ENCODE data around the gene IQCK.
A peak's percentile ranks its signal among the peaks of the same experiment; 100 is the strongest.

The IQCK gene

DNA sequence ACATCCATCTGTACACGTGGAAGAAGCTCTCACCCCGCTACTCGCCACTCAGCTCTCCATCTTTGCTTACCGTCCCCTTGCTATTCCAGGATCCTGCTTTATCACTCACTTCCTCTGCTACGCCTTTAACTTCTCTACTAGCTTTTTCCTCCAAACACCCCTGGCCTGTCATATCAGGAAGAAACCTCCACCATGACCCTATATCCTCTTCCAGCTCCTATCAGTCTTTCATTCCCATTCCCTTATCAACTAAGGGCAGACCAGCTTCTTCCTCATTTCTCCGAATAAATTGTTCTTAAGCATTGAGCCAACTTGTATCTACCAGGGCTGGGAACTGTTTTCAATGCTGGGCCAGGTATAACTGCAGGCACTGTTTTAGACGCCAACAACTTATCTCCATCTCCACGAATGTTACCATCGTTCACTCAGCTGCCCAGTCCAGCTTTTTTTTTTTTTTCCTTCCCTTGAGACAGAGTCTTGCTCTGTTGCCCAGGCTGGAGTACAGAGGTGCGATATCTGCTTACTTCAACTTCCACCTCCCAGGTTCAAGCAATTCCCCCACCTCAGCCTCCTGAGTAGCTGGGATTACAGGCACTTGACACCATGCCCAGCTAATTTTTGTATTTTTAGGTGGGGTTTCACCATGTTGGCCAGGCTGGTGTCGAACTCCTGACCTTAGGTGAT is 4.3 kb downstream of the IQCK start:
- H3K9me3 ChIP-seq (ENCODE audit: control insufficient read depth, insufficient read depth, low read depth, low read length), result no peaks in the 10 kb centered on the region
- ChIA-PET POLR2A (no interaction called here), CTCF (interaction anchor here (0.7 to 1.1 kb wide), 3 partner anchors 121 to 220 kb away, joined by 3 read pairs; partner anchors contain the start of gene GPRC5B)
- H3K36me3 ChIP-seq (ENCODE audit: control insufficient read depth in 2 of 2, insufficient read depth in 1 of 2, low read length in 2 of 2), result no peaks in the 10 kb centered on the region; a peak in 1 of 3 replicates
- peaks cover 3% of the 10 kb centered on the region; the same call in 1 of the 2 replicates for H3K4me1 ChIP-seq (ENCODE audit: control insufficient read depth, insufficient read depth, low read length)
- no peak overlapping the region for H3K27ac ChIP-seq (ENCODE audit: extremely low read depth, low read depth, low read length)
- H3K4me3 ChIP-seq (ENCODE audit: low read depth, low read length), result no peak overlapping the region
- peak; percentile 47 for TF ChIP-seq ZNF335 (tag by site-specific recombination; conservative IDR thresholded peaks at IDR 0.05)
- no peak for TF ChIP-seq ZNF416 (tag by site-specific recombination; IDR thresholded peaks at IDR 0.05)

- Histone ChIP-seq H3K36me3 (ENCODE audit: control insufficient read depth in 2 of 2, insufficient read depth in 1 of 2, low read length in 2 of 2) (no peaks in the 10 kb centered on the region; a peak in 1 of 3 replicates), H3K4me1 (ENCODE audit: control insufficient read depth, insufficient read depth, low read length) (peaks cover 3% of the 10 kb centered on the region; the same call in 1 of the 2 replicates), H3K9me3 (ENCODE audit: control insufficient read depth, insufficient read depth, low read depth, low read length) (no peaks in the 10 kb centered on the region), H3K27ac (ENCODE audit: extremely low read depth, low read depth, low read length) (no peak overlapping the region), H3K4me3 (ENCODE audit: low read depth, low read length) (no peak overlapping the region)
- no peak for TF ChIP-seq ZNF248 (tag by site-specific recombination; IDR thresholded peaks at IDR 0.05)
- ChIA-PET POLR2A (interaction anchor here (0.6 kb wide), 1 partner anchor 10 kb away, joined by 6 read pairs; no protein-coding TSS in a partner anchor), CTCF (interaction anchor here (0.7 to 1.1 kb wide), 3 partner anchors 122 to 221 kb away, joined by 3 read pairs; partner anchors contain the start of gene GPRC5B)
Observed at GRCh38 chr16:19722981-19723380, 4.9 kb downstream of the IQCK start.

DNA sequence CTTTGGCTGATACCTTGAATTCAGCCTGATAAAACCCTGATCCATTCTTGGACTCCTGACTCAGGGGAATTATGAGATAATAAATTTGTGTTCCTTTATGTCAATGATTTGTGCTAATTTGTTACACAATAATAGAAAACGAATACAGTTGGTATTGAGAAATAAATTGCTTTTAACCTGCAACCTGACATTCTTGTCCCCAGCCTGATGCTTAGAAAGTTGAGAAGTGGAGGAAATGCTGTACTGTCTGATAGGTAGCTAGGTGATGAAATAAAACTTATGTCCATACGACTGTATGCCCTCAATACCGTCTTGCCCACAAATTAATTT is 10.5 kb downstream of the IQCK start:
- Histone ChIP-seq H3K27ac (ENCODE audit: extremely low read depth, low read depth, low read length) (no peak overlapping the region), H3K9me3 (ENCODE audit: control insufficient read depth, insufficient read depth, low read depth, low read length) (no peaks in the 10 kb centered on the region), H3K4me3 (ENCODE audit: low read depth, low read length) (no peak overlapping the region), H3K36me3 (ENCODE audit: control insufficient read depth in 2 of 2, insufficient read depth in 1 of 2, low read length in 2 of 2) (no peaks in the 10 kb centered on the region), H3K4me1 (ENCODE audit: control insufficient read depth, insufficient read depth, low read length) (no peaks in the 10 kb centered on the region)
- TF ChIP-seq MYNN (tag by site-specific recombination; IDR thresholded peaks at IDR 0.05; ENCODE audit: borderline replicate concordance), result no peak
- TF ChIP-seq, protein P1, sequence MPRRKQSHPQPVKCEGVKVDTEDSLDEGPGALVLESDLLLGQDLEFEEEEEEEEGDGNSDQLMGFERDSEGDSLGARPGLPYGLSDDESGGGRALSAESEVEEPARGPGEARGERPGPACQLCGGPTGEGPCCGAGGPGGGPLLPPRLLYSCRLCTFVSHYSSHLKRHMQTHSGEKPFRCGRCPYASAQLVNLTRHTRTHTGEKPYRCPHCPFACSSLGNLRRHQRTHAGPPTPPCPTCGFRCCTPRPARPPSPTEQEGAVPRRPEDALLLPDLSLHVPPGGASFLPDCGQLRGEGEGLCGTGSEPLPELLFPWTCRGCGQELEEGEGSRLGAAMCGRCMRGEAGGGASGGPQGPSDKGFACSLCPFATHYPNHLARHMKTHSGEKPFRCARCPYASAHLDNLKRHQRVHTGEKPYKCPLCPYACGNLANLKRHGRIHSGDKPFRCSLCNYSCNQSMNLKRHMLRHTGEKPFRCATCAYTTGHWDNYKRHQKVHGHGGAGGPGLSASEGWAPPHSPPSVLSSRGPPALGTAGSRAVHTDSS (tag by site-specific recombination; IDR thresholded peaks at IDR 0.05), result no peak
- TF ChIP-seq ZNF335 (tag by site-specific recombination; conservative IDR thresholded peaks at IDR 0.05), result no peak
- no peak for TF ChIP-seq ZNF274 (IDR thresholded peaks at IDR 0.05; ENCODE audit: low read length)
- TF ChIP-seq ZNF274 (tag by site-specific recombination; IDR thresholded peaks at IDR 0.05; ENCODE audit: borderline replicate concordance), result no peak
- no peak for TF ChIP-seq ZFP37 (tag by site-specific recombination; IDR thresholded peaks at IDR 0.05)
- no peak for TF ChIP-seq ZNF658 (tag by site-specific recombination; IDR thresholded peaks at IDR 0.05)
- no peak for TF ChIP-seq ZNF16 (tag by site-specific recombination; IDR thresholded peaks at IDR 0.05; ENCODE audit: low read depth)
- TF ChIP-seq ZBTB1 (tag by site-specific recombination; IDR thresholded peaks at IDR 0.05), result no peak
- TF ChIP-seq HOXA7 (CRISPR knock-in tag; IDR thresholded peaks at IDR 0.05; ENCODE audit: borderline replicate concordance), result no peak
- no peak for TF ChIP-seq ZSCAN30 (tag by site-specific recombination; IDR thresholded peaks at IDR 0.05)
- TF ChIP-seq ZSCAN16 (tag by site-specific recombination; IDR thresholded peaks at IDR 0.05), result no peak
- no peak for TF ChIP-seq ZBTB49 (tag by site-specific recombination; IDR thresholded peaks at IDR 0.05; ENCODE audit: low read depth)
- no peak for TF ChIP-seq BCL6B (tag by site-specific recombination; IDR thresholded peaks at IDR 0.05)
- TF ChIP-seq ZNF560 (tag by site-specific recombination; IDR thresholded peaks at IDR 0.05; ENCODE audit: borderline replicate concordance), result no peak
- no peak for TF ChIP-seq ZBTB44 (tag by site-specific recombination; IDR thresholded peaks at IDR 0.05)
- TF ChIP-seq ZBTB48 (tag by site-specific recombination; IDR thresholded peaks at IDR 0.05), result no peak
- no peak for TF ChIP-seq ZNF610 (tag by site-specific recombination; IDR thresholded peaks at IDR 0.05; ENCODE audit: borderline replicate concordance)
- no peak for TF ChIP-seq YY2 (tag by site-specific recombination; IDR thresholded peaks at IDR 0.05)
- TF ChIP-seq ZNF654 (tag by site-specific recombination; IDR thresholded peaks at IDR 0.05; ENCODE audit: low read depth), result no peak
- ChIA-PET POLR2A (no interaction called here), CTCF (no interaction called here)

Data from HEK293 (cell line).